CD4-positive, alpha-beta T cell treated with Interleukin-4 for 4 hours (primary cell): Measurements from ENCODE around the gene ATP6V1G2.
"Not testable (repeated sequence)": the region's sequence is repeated elsewhere in the genome, so short reads cannot be mapped to it uniquely, and the experiment has no call there.

Experiments used
- DNase-seq: peaks from one replicate; pipeline ENCODE4 v3.0.0-alpha.2; 2020

Gene ATP6V1G2

GRCh38 chr6:31546339-31546957, at the start of gene ATP6V1G2:
ATP6V1G2 (minus strand) TSS chr6:31546608; CDS start chr6:31546559, 49 bp downstream.
- peak; percentile 84 for DNase-seq

- DNase-seq: no peak
Observed at GRCh38 chr6:31592396-31592771, 46.0 kb upstream of the ATP6V1G2 start.

- DNase-seq: not testable (repeated sequence)
Observed at GRCh38 chr6:31590691-31591090, 44.3 kb upstream of the ATP6V1G2 start.

- no peak for DNase-seq
Observed at GRCh38 chr6:31588871-31589650, 42.7 kb upstream of the ATP6V1G2 start.

- no peak for DNase-seq
Observed at GRCh38 chr6:31587791-31588777, 41.7 kb upstream of the ATP6V1G2 start.

- no peak for DNase-seq
Observed at GRCh38 chr6:31586599-31587281, 40.3 kb upstream of the ATP6V1G2 start.

- no peak for DNase-seq
Observed at GRCh38 chr6:31586008-31586407, 39.6 kb upstream of the ATP6V1G2 start, which contains the start of gene LST1. LST1 (plus strand) TSS chr6:31586277; CDS start chr6:31587300, 1,023 bp downstream.

- DNase-seq: peak; percentile 70
Observed at GRCh38 chr6:31585491-31585890, 39.1 kb upstream of the ATP6V1G2 start.

GRCh38 chr6:31582230-31582643, 35.8 kb upstream of the ATP6V1G2 start, which contains the start of gene LTB:
LTB (minus strand) TSS chr6:31582424; CDS start chr6:31582417, 7 bp downstream.
- peak; percentile 86 for DNase-seq

- no peak for DNase-seq
Observed at GRCh38 chr6:31581434-31582229, 35.2 kb upstream of the ATP6V1G2 start.

GRCh38 chr6:31580807-31581433, 34.5 kb upstream of the ATP6V1G2 start:
- DNase-seq: peak; percentile 85

GRCh38 chr6:31580438-31580740, 34.0 kb upstream of the ATP6V1G2 start:
- DNase-seq: no peak

GRCh38 chr6:31579546-31580437, 33.4 kb upstream of the ATP6V1G2 start:
- DNase-seq: no peak

GRCh38 chr6:31579119-31579505, 32.7 kb upstream of the ATP6V1G2 start:
- DNase-seq: no peak

GRCh38 chr6:31578184-31579118, 32.0 kb upstream of the ATP6V1G2 start:
- no peak for DNase-seq

- DNase-seq: no peak
Observed at GRCh38 chr6:31577579-31577966, 31.2 kb upstream of the ATP6V1G2 start.

GRCh38 chr6:31576897-31577578, 30.6 kb upstream of the ATP6V1G2 start:
- DNase-seq: peak; percentile 53

- DNase-seq: no peak
Observed at GRCh38 chr6:31575952-31576685, 29.7 kb upstream of the ATP6V1G2 start.
